IPS DF 6.9 (cell line): ENCODE results near the gene MYL3.

Source experiments
- DNase-seq: peaks from one replicate; pipeline ENCODE4 v3.0.0-alpha.2; 2013; ENCODE audit warnings: low read depth, low spot score
- H3K27ac ChIP-seq: one replicate; pipeline ENCODE4 v1.5.1; 2013; ENCODE audit warnings: low read length, control low read depth
- H3K27me3 ChIP-seq: 2 replicates; pipeline ENCODE4 v1.6.1; 2013; ENCODE audit warnings: mild to moderate bottlenecking, low read length; ENCODE audit not compliant: control insufficient read depth, insufficient read depth
- H3K36me3 ChIP-seq: 2 replicates; pipeline ENCODE4 v1.6.1; 2013; ENCODE audit warnings: low read length; ENCODE audit not compliant: control insufficient read depth, insufficient read depth
- H3K4me1 ChIP-seq: 2 replicates; pipeline ENCODE4 v1.6.1; 2013; ENCODE audit warnings: low read length; ENCODE audit not compliant: control insufficient read depth, insufficient read depth
- H3K4me3 ChIP-seq: 2 replicates; pipeline ENCODE4 v1.5.1; 2013; ENCODE audit warnings: mild to moderate bottlenecking, low read length
- H3K9me3 ChIP-seq: 2 replicates; pipeline ENCODE4 v1.6.1; 2013; ENCODE audit warnings: low read length, inconsistent platforms; ENCODE audit not compliant: control insufficient read depth, insufficient read depth
- WGBS: extraction: QIAGEN DNeasy Blood & Tissue Kit; methylation state at CpG from one replicate; pipeline ENCODE4 v1.1.7; 2013; ENCODE audit warnings: mixed read lengths, missing lambda C conversion rate; ENCODE audit not compliant: insufficient read length, insufficient coverage; 5-methylcytosine and 5-hydroxymethylcytosine counted together

The MYL3 gene

DNA sequence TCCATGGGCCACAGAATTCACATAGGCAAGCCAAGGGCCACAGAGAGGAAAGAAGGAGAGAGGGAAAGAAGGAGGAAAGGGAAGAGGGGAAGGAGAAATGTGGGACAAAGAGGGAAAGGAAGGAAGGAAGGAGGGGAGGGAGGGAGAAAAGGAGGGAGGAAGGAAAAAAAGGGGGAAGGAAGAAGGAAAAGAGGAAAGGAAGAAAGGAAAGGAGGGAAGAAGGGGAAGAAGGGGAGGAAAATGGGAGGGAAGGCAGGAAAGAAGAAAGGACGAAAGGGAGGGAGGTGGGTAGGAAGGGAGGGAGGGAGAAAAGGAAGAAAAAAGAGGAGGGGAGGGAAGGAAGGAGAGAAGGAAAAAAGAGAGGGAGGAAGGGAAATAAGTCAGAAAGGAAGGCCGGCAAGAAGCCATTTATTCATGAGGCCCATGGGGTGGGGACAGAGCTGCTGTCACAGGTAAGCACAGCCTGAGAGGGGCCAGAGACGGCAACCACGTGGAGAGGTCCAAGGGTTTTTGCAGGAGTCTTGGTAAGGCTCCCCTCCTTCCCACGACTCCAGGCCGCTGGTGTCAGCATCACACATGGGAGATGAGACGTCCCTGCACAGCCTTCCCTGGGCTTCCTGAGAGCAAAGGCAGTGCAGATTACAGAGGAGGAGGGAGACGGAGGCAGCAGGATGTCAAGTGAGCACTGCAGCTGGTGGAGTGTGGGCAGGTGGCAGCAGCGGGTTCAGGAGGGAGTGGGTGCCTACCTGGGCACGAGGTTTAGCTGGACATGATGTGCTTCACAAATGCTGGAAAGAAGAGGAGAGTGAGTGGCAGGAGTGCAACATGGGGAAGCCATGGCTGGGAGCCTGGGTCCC, 5.5 kb downstream of the MYL3 start:
- no peaks in the 10 kb centered on the region for H3K4me1 ChIP-seq
- H3K4me3 ChIP-seq = no peak overlapping the region
- H3K27ac ChIP-seq = no peak overlapping the region
- 100% methylated on average over 1 of the region's 10 CpGs for WGBS
- H3K36me3 ChIP-seq = no peaks in the 10 kb centered on the region
- no peak for DNase-seq
- no peaks in the 10 kb centered on the region for H3K9me3 ChIP-seq
- no peaks in the 10 kb centered on the region for H3K27me3 ChIP-seq

DNA sequence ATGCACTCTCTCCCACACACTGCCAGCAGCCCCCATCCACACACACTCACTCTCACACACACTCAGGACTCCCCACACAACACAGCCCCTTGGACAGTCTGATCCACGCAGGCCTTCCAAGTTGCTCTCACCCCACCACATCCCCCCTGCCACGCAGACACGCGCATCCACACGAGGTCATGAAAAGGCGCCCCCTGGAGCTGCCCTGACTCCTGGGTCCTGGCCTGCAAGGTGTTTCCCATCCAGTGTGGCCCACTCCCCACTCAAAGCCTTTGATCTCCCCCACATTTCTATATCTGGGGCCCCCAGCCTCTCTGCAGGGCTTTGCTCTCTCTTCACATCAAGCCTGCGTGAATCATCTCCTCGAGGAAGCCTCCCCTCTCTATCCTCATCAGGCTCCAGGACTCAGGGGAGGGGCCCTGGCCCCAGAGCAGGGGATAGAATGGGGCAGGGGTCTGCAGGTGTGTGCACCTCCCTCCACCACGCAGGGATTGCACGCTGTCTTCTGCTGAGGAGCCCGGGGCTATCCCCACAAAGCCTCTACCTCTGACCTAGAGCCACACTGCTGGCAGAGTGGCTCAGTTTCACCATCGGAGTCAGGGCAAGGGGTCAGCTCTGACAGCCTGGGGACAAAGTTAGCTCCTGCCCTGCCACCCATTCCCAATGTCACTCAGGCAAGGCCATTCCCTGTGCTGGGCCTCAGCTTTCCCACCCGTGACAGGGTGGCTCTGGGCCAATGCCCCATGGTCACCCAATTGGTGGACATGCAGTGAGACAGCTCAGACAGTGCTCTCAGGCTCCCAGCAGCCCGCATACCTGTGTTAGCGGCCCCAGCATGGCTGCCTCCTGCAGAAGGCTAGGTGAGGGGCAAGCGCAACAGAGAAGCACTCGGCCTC, 6.4 kb downstream of the MYL3 start:
- H3K4me3 ChIP-seq = no peak overlapping the region
- no peaks in the 10 kb centered on the region for H3K36me3 ChIP-seq
- H3K4me1 ChIP-seq = no peaks in the 10 kb centered on the region
- H3K9me3 ChIP-seq = no peaks in the 10 kb centered on the region
- DNase-seq = no peak
- H3K27me3 ChIP-seq = no peaks in the 10 kb centered on the region
- WGBS = no CpG with 5 or more reads among the region's 17 CpGs
- H3K27ac ChIP-seq = no peak overlapping the region

- Histone ChIP-seq H3K9me3 (no peaks in the 10 kb centered on the region), H3K36me3 (no peaks in the 10 kb centered on the region), H3K27ac (no peak overlapping the region), H3K27me3 (no peaks in the 10 kb centered on the region), H3K4me1 (no peaks in the 10 kb centered on the region), H3K4me3 (no peak overlapping the region)
- no CpG with 5 or more reads among the region's 5 CpGs for WGBS
- no peak for DNase-seq
Observed at GRCh38 chr3:46854555-46854991, 8.7 kb downstream of the MYL3 start.

DNA sequence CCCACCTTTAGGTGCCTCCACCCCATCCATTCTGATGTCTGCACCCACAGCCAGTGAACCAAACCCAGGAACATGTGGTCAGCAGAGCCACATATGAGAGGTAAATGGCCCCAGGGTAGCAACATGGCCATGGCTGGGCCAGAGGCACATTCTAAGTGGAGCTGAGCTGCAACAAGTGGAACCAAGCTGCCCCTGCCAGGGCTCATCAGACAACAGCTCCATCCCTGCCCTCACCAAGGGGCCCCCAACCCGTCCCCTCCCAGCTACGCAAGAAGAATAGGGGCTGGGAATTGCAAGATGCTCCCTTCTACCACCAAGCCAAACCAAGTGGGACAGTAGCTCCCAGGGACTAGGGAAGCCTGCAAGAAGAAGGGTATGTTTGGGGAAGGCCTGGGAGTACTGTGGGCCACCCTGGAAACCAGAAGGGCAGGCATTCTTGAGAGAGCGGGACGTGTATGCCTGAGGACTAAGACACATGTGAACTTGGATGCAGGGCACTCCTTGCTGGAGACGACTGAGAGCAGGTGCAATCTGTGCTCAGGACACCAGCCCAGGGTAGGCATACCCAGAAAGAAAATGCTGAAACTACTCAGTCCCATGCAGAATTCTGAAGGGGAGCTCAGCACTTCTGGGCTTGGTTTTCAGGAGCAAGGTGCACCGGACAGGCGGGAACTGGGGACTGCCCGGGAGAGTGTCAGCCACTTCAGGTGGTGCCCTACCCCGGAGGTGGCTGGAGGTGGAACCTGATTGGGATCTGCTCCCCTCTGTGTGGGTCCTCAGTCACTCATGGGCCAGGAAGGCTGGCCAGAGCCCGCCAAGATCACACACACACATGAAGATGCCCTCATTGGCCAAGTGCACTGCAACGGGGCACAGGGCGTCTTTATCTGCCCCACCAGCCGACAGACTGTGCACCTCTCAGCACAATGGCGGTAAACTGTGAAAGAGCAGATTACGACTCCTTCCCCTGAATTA, 9.5 kb downstream of the MYL3 start:
- WGBS = no CpG with 5 or more reads among the region's 15 CpGs
- Histone ChIP-seq H3K9me3 (no peaks in the 10 kb centered on the region), H3K27me3 (no peaks in the 10 kb centered on the region), H3K27ac (no peak overlapping the region), H3K36me3 (no peaks in the 10 kb centered on the region), H3K4me3 (no peak overlapping the region), H3K4me1 (no peaks in the 10 kb centered on the region)
- DNase-seq = no peak

GRCh38 chr3:46852839-46853355, 10.3 kb downstream of the MYL3 start:
- DNase-seq = no peak

DNA sequence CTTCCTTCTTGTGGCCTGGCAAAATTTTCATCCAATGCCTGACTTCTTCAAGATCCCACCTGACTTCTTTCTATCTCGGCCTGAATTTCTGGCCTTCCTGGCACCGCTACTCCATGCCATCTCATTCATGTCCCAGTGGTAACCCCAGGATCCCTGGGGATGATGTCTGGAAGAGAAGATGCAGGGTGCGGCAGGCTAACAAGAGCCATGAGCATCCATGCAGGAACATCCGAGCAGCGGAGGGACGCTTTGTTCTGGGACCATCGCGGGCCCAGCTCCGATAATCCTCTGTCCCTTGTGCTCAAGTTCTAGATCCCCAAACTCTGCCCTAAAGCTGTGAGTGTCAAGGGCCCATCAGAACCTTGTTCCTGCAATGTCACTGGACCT, 10.9 kb downstream of the MYL3 start:
- WGBS = no CpG with 5 or more reads among the region's 9 CpGs
- no peak overlapping the region for H3K4me3 ChIP-seq

More at GRCh38 chr3:46852839-46853355, 10.3 kb downstream of the MYL3 start:
- no CpG with 5 or more reads among the region's 2 CpGs for WGBS
- H3K4me3 ChIP-seq = no peak overlapping the region
- H3K36me3 ChIP-seq = no peaks in the 10 kb centered on the region
- no peaks in the 10 kb centered on the region for H3K4me1 ChIP-seq
- H3K9me3 ChIP-seq = no peaks in the 10 kb centered on the region
- no peak overlapping the region for H3K27ac ChIP-seq
- H3K27me3 ChIP-seq = no peaks in the 10 kb centered on the region

GRCh38 chr3:46851364-46852333, 11.6 kb downstream of the MYL3 start:
- no CpG with 5 or more reads among the region's 13 CpGs for WGBS
- Histone ChIP-seq H3K36me3 (no peaks in the 10 kb centered on the region), H3K4me3 (no peak overlapping the region), H3K4me1 (no peaks in the 10 kb centered on the region), H3K27ac (no peak overlapping the region), H3K27me3 (no peaks in the 10 kb centered on the region), H3K9me3 (no peaks in the 10 kb centered on the region)
- DNase-seq = no peak

More for the DNA sequence above, 10.9 kb downstream of the MYL3 start:
- H3K27me3 ChIP-seq = no peaks in the 10 kb centered on the region
- H3K4me1 ChIP-seq = no peaks in the 10 kb centered on the region
- H3K27ac ChIP-seq = no peak overlapping the region
- H3K36me3 ChIP-seq = no peaks in the 10 kb centered on the region
- DNase-seq = no peak
- H3K9me3 ChIP-seq = no peaks in the 10 kb centered on the region

GRCh38 chr3:46850468-46850779, 12.8 kb downstream of the MYL3 start:
- no peaks in the 10 kb centered on the region for H3K36me3 ChIP-seq
- H3K27ac ChIP-seq = no peak overlapping the region
- no CpG with 5 or more reads among the region's 1 CpG for WGBS
- no peak for DNase-seq
- no peaks in the 10 kb centered on the region for H3K27me3 ChIP-seq
- H3K4me1 ChIP-seq = 0 out of 2 replicates have a peak, but pooled peaks cover 2% of the 10 kb centered on the region
- no peaks in the 10 kb centered on the region for H3K9me3 ChIP-seq
- no peak overlapping the region for H3K4me3 ChIP-seq
